Activated naive CD4-positive, alpha-beta T cell (primary cell): Measurements from ENCODE around the gene UNC119B.
A peak's percentile ranks its signal among the peaks of the same experiment; 100 is the strongest.

Source experiments
- DNase-seq, 4 experiments: peaks; one replicate each; lab custom pipeline; 2025; lab: John Stamatoyannopoulos, UW

The UNC119B gene

DNA sequence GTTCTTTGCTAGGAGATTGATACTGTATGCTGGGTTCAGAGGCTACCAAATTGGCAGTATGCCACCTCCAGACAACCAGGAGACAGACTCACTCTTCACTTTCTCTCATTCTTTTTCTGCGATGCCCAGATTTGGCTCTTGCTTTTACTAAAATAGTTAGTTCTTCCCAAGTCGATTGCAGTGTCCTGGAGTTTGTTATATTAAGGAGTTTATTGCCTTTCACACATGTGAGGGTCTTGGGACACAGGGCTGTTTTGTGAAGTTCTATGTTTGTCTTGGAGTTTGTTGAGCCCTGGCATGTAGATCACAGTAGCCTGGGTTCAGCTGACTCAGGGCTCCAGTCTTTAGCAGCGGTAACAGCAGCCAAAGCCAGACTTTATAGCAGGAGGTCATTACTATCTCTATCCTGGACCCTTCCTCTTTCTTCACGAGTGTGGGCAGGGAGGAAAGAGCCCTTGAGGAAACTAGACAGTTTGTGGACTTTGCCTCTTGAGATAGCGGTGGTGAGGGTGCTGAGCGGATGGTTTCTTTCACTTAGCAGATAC is 21.7 kb upstream of the UNC119B start:
- no peak for DNase-seq

DNA sequence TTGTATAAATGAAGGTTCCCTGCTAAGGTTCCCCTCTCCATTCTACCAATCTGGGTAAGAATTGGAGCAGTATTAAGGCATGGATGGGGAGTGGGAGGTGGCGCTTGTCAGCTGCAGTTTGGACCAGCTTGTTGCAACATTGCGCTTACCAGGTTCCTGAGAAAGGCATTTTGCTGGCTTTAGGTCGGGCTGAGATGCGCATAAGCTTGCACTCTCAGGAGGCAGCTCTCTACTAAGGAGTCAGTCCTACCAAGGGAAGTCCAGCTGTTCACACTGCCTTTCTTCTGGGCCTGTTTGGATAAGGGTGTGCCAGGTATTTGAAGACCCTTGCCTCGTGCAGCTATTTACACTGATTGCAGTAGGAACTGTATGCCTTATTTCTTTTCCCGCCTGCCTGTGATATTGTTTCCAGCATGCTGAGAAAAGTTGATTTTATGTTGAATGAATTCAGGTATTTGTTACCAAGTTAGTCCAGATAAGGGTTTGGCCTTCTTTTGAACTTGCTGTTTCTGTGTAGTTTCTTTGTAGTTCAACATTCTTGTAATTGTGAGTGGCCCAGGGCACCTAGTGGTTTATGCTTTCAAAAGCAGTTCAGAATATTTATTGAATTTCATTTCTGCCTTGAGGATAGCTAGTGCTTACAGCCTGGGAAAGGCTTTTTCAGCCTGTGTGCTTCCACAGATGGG is 20.7 kb upstream of the UNC119B start:
- no peak for DNase-seq

GRCh38 chr12:120690083-120690450 is 20.2 kb upstream of the UNC119B start:
- DNase-seq: no peak

DNA sequence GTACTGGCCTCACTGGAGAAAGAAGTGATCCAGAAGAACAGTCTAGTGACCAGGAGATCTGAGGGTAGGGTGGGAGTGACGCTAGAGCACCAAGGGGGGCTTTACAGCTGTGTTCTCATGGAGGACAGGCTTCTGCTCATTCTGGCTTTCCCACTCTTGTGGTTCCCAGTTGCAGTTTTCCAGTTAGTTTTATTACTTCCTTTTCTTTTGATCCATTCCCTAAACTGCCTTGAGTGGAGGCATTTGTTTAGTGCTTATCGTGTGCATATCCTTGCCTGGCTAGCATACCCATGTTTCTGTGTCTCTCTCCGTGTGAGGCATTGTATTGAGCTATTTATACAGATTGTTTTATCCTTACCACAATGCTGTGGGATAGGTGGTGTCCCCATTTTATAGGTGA is 19.3 kb upstream of the UNC119B start:
- no peak for DNase-seq

GRCh38 chr12:120692524-120693033 is 17.7 kb upstream of the UNC119B start:
- no peak for DNase-seq

- no peak for DNase-seq
Measured at GRCh38 chr12:120693848-120694247, 16.4 kb upstream of the UNC119B start.

- DNase-seq: no peak
Measured at GRCh38 chr12:120696626-120697025, 13.6 kb upstream of the UNC119B start.

DNA sequence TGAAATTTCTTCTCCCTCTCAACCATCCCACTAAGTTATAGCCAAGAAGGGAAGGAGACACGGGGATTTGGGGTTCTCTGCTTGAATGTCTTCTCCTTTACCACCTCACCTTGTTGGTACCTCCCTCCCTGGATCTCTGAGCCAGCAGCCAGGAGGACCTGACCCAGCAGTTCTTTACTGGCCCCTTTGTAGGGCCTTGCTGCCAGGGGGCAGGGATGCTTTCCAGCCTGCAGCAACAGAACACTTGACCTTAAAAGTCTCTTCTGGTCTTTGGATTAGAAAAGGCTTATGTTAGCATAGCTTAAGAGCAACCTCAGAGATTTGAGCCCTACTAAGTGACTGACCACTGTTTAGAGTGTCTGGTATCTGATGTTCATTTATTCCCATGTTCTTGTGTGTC is 12.9 kb upstream of the UNC119B start:
- DNase-seq: no peak

- DNase-seq: no peak
Measured at GRCh38 chr12:120698665-120699064, 11.6 kb upstream of the UNC119B start.

GRCh38 chr12:120699553-120699952 is 10.7 kb upstream of the UNC119B start:
- no peak for DNase-seq

- DNase-seq: no peak
Measured at GRCh38 chr12:120700886-120701285, 9.4 kb upstream of the UNC119B start.

GRCh38 chr12:120702637-120703036 is 7.6 kb upstream of the UNC119B start:
- no peak for DNase-seq

DNA sequence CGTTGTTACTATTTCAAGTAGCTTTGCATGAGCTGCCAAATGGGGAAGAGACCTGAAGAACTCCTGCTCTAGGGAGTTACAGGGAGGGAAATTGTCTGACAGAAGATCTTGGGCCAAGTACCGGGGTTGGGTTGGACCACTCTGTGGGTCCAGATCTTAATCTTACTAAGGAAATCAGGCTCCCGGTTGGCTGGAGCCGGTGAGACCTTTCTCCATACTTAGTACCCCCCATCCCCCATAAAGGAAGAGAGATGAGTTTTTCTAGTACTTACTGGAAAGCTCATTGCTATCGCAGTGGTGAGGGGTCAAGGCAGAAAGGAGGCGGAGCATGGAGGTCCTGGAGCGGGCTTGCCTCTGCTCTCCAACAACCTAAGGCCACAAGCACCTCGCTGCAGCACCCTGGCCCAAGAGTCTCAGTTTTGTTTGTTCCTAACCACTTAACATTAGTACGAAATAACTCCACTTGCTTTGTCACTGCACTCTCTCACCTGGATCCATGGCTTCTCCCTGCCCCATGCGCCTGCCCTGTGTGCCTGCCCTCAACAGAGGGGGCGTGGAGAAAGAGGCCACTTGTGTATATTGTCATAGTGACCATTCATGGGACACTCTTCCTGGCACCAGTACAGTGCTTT is 6.8 kb upstream of the UNC119B start:
- no peak for DNase-seq

DNA sequence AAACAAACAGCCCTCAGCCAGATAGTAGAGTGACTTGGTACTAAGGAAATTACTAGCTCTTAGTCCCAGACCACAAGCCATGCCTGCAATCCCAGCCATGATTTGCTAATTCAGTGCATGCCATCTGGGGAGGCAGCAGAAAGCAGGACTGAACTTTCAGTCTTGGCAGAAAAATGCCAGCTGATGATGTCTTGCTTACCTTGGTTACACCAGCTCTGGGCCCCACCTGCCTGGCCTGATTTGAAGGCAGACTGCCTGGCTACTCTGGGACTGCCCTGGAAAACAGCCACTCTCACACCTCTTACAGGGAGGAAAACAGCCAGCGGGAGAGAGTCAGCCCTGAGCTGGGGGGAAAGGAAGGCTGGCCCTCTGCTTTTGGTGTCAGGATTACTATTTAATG is 4.6 kb upstream of the UNC119B start:
- DNase-seq: no peak

- no peak for DNase-seq
Measured at GRCh38 chr12:120706029-120706428, 4.2 kb upstream of the UNC119B start.

DNA sequence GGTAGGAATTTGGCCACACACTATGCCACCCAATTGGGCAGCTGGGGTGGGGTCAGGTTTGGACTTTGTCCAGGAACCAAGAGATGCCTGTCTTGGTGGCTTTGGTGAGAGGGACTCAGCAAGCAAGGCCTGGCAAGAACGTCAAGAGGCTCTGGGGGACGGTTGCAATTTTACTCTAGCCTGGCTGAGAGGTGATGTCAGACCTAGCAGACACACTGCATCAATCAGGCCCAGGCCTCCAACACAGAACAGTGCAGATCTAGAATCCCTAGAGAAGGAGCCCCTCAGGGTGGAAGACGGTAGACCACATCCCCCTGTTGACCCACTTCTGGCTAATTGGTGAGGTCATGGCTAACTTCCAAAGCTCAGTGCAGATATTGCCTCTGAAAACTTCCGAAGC is 1.6 kb upstream of the UNC119B start:
- DNase-seq: no peak

- no peak for DNase-seq
Measured at GRCh38 chr12:120710805-120711296, 593 bp downstream of the UNC119B start.

DNA sequence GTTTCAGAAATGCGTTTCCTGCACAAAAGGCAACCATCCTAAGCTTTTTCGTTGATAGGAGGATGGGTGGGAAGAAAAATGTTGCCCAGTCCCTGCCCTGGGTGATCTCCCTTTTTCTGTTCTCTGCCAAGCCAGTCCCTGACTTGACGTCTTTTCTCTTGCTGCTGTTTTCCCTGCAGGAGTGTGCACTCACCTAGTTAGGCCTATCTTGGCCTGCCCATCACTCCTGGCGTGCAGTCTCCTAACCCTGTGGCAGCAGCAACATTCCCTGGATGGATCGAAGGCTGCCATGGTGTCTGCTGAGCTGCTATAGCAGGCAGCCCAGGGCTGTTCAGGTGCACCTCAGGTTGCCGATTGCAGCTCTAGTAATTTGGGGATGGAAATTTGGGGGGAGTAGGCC is 1.2 kb downstream of the UNC119B start:
- no peak for DNase-seq

- DNase-seq: no peak
Measured at GRCh38 chr12:120712610-120713009, 2.4 kb downstream of the UNC119B start.

DNA sequence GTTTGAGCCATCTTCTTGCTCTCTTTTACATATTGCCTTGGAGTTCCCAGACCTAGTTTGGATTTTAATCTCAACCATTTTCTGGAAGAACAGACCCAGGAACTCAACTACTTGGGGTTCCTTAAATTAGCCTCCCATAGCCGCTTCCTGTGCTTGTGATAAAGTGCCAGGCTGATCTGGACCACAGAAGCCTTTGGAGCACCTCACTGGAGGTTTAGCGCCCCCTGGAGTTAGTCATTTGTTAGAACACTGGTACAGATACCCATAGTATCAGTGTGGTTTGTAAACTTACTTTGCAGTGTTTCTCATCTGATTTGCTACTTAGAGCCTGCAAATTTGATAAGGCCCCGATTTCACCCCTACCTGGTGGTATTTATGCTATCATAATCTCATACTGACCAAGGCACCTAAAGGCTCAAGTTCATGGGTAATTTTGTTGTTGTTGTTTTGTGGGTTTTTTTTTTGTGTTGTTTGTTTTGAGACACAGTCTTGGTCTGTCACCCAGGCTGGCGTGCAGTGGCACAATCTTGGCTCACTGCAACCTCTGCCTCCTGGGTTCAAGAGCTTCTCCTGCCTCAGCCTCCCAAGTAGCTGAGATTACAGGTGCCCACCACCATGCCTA is 3.7 kb downstream of the UNC119B start:
- DNase-seq: peak in 3 of 4 experiments; percentile 8 to 44 (median 36)

- DNase-seq: no peak
Measured at GRCh38 chr12:120718055-120718454, 7.8 kb downstream of the UNC119B start.

DNA sequence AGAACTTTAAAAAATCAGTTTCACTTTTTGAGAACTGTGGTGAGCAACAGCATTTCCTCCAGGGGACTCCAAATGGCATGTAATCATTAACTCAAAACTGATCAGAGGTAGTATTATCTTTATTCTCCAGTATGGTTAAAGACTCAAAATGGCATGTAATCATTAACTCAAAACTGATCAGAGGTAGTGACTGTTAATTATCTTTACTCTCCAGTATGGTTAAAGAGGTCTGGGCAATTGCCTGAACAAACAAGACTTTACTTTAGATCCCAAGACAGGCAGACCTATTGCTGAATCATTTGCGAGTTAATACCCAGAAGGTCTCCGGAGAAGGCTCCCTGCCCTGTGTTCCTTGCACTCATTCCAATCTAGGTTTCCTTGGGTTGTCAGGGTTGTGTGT is 8.8 kb downstream of the UNC119B start:
- DNase-seq: no peak
